NCI-H82 treated with DMSO at 0.1 percent for 48 hours (cell line): ENCODE results near the gene PCBP3.
"Not testable (repeated sequence)": the region's sequence is repeated elsewhere in the genome, so short reads cannot be mapped to it uniquely, and the experiment has no call there.

Experiments
- DNase-seq: peaks from one replicate; lab custom pipeline; 2025; ENCODE audit not compliant: unreplicated experiment; lab: John Stamatoyannopoulos, UW

The PCBP3 gene

GRCh38 chr21:45802956-45803617 is 159.6 kb downstream of the PCBP3 start:
- DNase-seq: no peak

DNA sequence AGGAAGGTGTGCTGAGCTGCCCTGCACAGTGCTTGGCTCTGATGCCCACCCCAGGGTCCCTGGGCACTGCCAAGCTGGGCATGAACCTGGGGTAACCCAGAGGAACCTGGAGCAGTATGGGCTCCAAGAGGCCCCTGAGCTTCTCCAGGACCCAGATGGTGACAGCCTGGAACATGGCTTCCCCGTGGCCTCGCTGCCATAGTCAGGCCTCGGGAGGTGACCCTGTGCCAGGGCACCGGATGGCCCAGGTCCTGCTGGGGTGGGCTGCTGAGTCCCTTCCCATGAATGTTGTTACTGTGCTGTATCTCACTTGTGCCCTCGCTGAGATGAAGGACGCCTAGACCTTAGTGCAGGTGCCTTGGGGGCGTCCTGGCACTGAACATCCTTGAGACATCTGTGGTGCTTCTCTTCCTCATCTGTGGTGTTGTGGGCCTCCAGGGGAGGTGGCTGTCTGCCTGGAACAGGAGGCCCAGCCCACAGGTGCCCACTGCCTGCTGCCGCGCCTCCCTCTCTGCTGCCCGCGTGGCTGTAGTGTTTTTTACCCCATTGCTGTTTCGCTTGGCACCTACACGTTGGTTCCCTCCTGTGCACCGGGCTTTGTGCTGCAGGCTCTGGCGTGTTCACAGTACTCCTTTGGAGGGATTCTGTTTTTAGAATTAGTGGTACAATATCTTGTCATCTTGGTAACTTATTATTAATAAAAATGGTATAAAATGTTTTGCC is 160.3 kb downstream of the PCBP3 start:
- no peak for DNase-seq

DNA sequence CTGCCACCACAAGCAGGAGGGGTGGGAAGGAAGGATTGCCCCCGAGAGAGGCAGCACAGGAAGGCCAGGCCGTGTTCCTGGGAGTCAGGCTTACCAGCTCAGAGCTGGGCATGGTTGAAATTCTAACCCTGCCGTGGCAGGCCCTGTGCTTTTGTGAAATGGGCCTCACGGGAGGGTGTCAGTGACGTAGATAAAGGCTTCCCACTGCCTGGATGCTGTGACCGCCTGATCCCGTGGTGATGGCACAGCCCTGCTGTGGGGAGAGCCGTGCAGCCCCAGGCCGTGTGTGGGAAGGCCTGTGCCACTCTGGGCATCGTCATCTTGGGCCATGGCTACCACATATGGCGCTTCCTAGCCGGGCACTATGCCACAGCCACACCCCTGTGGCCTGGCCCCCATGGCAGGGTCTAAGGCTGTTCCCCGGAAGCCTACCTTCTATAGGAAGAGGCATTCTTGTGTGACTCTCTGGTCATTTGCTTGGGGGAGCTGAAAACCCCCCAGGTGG is 161.3 kb downstream of the PCBP3 start:
- DNase-seq: no peak

GRCh38 chr21:45805321-45805720 is 161.8 kb downstream of the PCBP3 start:
- no peak for DNase-seq

DNA sequence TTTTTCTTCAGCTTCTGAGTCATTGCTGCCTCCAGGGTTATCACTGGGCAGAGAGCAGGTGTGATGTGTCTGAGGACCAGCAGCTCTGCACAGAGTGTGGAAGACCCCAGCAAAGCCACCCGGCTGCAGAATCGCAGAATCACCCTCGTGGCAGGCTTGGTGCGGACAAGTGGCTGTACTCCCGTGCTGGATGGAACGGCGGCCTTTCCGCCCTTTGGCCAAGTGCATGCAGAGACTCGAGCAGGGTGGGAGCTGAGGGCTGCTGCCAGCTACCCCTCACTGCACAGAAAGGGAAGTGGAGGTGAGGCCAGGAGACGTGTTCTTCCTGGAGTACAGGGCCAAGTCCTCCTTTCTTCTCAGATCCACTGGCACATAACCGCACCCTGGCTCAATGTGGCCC is 162.5 kb downstream of the PCBP3 start:
- no peak for DNase-seq

- DNase-seq: not testable (repeated sequence)
Measured at GRCh38 chr21:45808663-45809062, 165.1 kb downstream of the PCBP3 start.

- DNase-seq: no peak
Measured at GRCh38 chr21:45809421-45809820, 165.9 kb downstream of the PCBP3 start.

- DNase-seq: peak; percentile 54
Measured at GRCh38 chr21:45811136-45811535, 167.6 kb downstream of the PCBP3 start.

DNA sequence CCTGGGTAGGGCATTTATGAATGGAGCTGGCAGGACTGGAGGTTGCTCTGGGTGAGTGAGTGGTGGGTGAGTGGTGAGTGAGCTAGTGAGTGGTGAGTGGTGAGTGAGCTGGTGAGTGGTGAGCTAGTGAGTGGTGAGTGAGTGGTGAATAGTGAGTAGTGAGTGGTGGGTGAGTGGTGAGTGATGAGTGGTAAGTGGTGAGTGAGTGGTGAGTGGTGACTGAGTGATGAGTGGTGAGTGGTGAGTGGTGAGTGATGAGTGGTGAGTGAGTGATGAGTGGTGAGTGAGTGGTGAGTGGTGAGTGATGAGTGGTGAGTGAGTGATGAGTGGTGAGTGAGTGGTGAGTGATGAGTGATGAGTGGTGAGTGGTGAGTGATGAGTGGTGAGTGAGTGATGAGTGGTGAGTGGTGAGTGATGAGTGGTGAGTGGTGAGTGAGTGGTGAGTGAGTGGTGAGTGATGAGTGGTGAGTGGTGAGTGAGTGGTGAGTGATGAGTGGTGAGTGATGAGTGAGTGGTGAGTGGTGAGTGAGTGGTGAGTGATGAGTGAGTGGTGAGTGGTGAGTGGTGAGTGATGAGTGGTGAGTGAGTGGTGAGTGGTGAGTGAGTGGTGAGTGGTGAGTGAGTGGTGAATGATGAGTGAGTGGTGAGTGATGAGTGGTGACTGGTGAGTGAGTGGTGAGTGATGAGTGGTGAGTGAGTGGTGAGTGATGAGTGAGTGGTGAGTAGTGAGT is 170.8 kb downstream of the PCBP3 start:
- DNase-seq: not testable (repeated sequence)

DNA sequence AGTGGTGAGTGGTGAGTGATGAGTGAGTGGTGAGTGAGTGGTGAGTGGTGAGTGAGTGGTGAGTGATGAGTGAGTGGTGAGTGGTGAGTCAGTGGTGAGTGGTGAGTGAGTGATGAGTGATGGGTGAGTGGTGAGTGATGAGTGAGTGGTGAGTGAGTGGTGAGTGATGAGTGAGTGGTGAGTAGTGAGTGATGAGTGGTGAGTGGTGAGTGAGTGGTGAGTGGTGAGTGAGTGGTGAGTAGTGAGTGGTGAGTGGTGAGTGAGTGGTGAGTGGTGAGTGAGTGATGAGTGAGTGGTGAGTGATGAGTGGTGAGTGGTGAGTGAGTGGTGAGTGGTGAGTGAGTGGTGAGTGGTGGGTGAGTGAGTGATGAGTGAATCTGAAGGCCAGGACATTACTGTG is 172.3 kb downstream of the PCBP3 start:
- DNase-seq: not testable (repeated sequence)

- no peak for DNase-seq
Measured at GRCh38 chr21:45816794-45817193, 173.3 kb downstream of the PCBP3 start.

DNA sequence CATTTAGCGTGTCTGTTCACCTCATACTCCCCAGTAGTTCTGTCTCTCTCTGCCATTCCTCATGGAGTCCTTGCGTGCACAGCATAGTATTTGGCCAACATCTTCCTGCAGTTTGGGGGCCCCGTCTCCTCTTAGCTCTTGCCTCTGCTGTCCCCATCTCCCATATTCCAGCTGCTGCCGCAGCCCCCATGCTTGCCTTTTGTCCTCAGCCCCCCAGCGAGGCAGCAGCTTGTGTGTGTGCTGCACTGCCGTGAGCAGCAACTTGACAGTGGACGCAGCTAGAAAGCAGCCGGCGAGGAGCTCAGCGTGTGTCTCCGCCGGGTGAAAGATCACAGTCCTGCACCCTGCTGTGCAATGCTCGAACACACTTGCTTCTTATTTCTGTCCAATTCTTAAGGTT is 173.8 kb downstream of the PCBP3 start:
- no peak for DNase-seq

DNA sequence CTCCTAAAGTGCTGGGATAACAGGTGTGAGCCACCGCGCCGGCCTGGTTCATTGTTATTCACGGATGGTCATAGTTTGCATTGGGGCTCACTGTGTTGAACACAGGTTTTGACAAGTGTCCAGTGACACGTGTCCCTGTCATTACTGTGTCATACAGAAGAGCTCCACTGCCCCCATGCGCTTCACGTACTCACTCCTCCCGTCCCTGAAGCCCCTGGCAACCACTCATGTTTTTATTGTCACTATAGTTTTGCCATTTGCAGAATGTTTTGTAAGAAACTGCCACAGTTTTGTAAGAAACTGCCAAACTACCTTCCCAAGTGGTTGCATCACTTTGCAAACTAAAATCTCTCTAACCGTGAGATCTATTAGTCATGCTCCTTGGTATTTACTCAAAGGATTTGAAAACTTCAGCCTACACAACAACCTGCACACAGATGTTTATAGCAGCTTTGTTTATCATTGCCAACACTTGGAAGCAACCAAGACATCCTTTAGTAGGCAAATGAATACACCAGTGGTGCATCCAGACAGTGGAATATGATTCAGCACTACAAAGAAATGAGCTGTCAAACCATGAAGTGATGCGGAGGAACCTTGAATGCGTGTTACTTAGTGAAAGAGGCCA is 174.9 kb downstream of the PCBP3 start:
- no peak for DNase-seq

DNA sequence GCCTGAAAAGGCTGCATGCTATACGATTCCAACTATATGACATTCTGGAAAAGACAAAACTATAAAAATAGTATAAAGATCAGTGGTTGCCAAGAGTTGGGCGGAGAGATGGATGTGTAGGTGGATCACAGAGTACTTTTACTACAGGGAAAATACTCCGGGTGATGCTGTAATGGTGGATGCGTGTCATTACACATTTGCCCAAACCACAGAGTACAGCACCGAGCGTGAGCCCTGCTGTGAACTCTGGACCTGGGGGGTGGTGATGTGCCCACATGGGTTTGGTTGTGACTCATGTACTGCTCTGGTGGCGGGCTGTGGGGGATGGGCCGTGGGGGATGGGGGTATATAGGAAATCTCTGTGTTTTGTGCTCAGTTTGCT is 175.4 kb downstream of the PCBP3 start:
- DNase-seq: no peak

- no peak for DNase-seq
Measured at GRCh38 chr21:45819478-45820170, 176.1 kb downstream of the PCBP3 start.

GRCh38 chr21:45820171-45821091 is 176.9 kb downstream of the PCBP3 start:
- peak; percentile 59 for DNase-seq

DNA sequence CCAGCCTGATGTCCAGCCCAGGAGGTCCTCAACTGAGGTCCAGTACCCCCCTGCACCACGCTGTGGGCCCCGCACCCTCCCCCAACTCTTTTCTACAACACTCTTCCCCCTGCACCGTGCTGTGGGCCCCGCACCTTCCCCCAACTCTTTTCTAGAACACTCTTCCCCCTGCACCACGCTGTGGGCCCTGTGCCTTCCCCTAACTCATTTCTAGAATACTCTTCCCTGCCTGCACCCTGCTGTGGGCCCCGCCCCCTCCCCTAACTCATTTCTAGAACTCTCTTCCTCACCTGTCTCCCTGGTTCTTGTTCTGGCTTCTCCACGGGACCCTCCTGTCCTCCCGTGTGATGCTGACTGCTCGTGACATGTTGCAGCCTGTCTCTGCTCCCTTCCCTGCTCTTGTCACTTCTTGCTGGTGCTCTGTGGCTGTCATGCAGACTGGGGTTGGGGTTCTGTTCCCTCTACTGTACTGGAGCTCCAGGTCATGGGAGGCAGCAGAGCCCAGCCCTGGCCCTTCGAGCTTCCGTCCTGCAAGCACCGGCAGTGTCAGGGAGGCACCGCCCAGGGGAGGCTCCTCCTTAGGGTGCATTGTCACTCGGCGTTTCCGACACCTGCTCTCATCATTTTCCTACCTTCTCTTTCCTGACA is 177.9 kb downstream of the PCBP3 start:
- no peak for DNase-seq

DNA sequence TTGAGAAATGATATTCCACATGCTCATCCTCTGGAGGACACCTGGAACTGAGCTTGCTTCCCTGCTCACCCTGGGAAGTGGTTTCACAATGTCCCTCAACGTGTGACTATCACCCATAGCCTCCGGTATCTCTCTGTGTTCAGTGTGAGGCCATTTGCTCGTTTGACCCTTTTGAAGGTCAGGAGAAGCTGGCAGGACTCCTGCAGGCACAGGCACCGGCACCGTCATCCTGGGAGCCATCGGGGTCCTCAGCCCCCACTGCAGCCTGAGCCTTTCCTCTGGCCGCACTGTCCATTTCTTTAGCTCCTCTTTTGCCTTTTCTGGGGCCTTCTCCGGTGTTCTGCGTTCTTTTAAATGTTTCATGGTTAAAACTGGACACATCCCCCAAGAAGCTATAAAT is 178.5 kb downstream of the PCBP3 start:
- no peak for DNase-seq

GRCh38 chr21:45822429-45823099 is 179.0 kb downstream of the PCBP3 start:
- DNase-seq: no peak
